ENCODE measurements around the gene KLK13.

Gene KLK13

GRCh38 chr19:51019544-51019925 lies 45.4 kb downstream of the KLK13 start, which contains the start of gene KLK10:
KLK10 (minus strand) TSS chr19:51019709; CDS start chr19:51019130, 579 bp downstream.
- DNase-seq (ENCODE audit: low spot score): no peak

- DNase-seq (ENCODE audit: low spot score): no peak
These were observed 45.9 kb downstream of the KLK13 start for GRCh38 chr19:51018745-51019543.

- DNase-seq (ENCODE audit: low spot score): peak; percentile 22
These were observed 47.9 kb downstream of the KLK13 start for GRCh38 chr19:51016798-51017683.

GRCh38 chr19:51015691-51016267 lies 49.1 kb downstream of the KLK13 start:
- no peak for DNase-seq (ENCODE audit: low spot score)

- DNase-seq (ENCODE audit: low spot score): no peak
These were observed 50.6 kb downstream of the KLK13 start for GRCh38 chr19:51014242-51014641.

GRCh38 chr19:51012661-51013190 lies 52.2 kb downstream of the KLK13 start:
- peak; percentile 52 for DNase-seq (ENCODE audit: low spot score)

- DNase-seq (ENCODE audit: low spot score): no peak
These were observed 54.7 kb downstream of the KLK13 start for GRCh38 chr19:51010066-51010795.

GRCh38 chr19:51009061-51009891 lies 55.6 kb downstream of the KLK13 start:
- no peak for DNase-seq (ENCODE audit: low spot score)

GRCh38 chr19:51007488-51007887 lies 57.4 kb downstream of the KLK13 start:
- no peak for DNase-seq (ENCODE audit: low spot score)

- DNase-seq (ENCODE audit: low spot score): no peak
These were observed 58.5 kb downstream of the KLK13 start for GRCh38 chr19:51006406-51006805.
